Measurements from ENCODE around the gene EIF2S2.

The EIF2S2 gene

DNA sequence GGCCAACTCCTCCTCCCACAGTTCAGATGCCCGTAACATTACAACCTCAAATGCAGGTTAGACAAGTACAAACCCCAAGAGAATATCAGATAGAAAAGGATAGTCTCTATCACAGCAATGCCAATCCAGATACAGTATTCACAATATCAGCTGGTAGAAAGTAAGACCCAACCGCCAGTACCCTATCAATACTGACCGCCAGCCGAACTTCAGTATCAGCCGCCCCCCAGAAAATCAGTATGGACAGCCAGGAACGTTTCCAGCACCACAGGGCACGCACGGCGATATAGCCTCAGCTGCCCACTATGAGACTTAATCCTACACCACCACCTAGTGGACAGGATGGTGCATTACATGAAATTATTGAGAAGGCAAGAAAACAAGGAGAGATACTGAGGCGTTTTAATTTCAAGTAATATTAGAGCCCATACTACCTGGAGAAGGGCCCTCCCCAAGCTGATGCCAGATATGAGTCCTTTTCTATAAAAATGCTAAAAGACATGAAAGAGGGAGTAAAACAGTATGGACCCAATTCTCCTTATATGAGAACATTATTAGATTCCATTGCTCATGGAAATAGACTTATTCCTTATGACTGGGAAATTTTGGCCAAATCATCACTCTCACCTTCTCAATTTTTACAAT, 17.6 kb upstream of the EIF2S2 start:
- TF ChIP-seq, protein P1, sequence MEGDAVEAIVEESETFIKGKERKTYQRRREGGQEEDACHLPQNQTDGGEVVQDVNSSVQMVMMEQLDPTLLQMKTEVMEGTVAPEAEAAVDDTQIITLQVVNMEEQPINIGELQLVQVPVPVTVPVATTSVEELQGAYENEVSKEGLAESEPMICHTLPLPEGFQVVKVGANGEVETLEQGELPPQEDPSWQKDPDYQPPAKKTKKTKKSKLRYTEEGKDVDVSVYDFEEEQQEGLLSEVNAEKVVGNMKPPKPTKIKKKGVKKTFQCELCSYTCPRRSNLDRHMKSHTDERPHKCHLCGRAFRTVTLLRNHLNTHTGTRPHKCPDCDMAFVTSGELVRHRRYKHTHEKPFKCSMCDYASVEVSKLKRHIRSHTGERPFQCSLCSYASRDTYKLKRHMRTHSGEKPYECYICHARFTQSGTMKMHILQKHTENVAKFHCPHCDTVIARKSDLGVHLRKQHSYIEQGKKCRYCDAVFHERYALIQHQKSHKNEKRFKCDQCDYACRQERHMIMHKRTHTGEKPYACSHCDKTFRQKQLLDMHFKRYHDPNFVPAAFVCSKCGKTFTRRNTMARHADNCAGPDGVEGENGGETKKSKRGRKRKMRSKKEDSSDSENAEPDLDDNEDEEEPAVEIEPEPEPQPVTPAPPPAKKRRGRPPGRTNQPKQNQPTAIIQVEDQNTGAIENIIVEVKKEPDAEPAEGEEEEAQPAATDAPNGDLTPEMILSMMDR (IDR thresholded peaks at IDR 0.05; ENCODE audit: unreplicated experiment in 3 of 3): peak; percentile 79 to 90 (median 82)
- Mint-ChIP-seq H3K4me1 (peaks cover 22% of the 10 kb centered on the region), H3K9me3 (peaks cover 5% of the 10 kb centered on the region), H3K36me3 (ENCODE audit: low read depth) (no peaks in the 10 kb centered on the region), H3K4me3 (peak overlapping the region; percentile 7 to 47 (median 20)), H3K27me3 (ENCODE audit: low read depth) (peaks cover 5% of the 10 kb centered on the region), H3K27ac (no peak overlapping the region)

DNA sequence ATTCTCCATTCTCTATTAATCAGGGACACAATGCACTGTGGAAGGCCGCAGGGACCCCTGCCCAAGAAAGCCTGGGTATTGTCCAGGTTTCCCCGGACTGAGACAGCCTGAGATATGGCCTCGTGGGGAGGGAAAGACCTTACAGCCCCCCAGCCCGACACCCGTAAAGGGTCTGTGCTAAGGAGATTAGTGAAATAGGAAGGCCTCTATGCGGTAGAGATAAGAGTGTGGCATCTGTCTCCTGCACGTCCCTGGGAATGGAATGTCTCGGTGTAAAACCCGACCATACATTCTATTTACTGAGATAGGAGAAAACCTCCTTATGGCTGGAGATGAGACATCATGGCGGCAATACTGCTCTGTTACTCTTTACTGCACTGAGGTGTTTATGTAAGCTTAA, 15.7 kb upstream of the EIF2S2 start:
- Mint-ChIP-seq H3K4me1 (peaks cover 17% of the 10 kb centered on the region), H3K4me3 (no peak overlapping the region), H3K36me3 (ENCODE audit: low read depth) (no peaks in the 10 kb centered on the region), H3K27me3 (ENCODE audit: low read depth) (peaks cover 5% of the 10 kb centered on the region), H3K27ac (no peak overlapping the region), H3K9me3 (peaks cover 5% of the 10 kb centered on the region)
- TF ChIP-seq, protein P1 (IDR thresholded peaks at IDR 0.05; ENCODE audit: unreplicated experiment in 3 of 3): no peak

DNA sequence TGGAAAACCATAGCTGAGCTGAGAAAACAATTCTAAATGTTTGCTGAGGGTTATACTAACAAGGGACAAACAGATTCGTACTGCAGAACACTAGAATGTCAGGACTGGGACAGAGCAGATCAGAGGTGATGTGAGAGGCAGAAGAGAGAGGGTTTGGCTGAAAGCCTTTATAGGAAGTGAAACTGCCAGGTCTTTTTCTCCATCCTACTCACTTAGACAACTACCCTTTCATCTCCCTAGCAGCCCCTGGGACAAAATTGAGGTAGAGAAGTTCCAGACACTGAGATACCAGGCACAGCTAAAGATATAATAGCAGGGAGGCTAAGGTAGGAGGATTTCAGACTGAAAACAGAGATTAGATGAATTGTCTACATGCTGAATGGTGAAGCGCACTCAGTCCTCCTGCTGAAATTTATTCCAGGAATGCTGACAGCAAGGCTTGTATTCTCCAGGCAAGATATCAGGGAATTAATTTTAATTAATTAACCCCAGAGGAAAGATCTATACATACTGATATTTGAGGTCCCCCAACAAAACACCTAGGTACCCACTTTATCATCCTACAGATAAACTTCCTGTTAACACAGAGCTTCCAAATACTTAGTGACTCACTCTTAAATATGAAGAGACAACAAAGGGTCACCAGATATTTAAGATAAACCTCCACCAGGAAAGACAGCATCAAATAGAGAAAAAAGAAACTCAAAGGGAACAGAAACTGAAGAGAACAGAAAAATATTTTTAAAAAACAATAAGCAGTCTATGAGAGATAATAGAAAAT, 12.6 kb upstream of the EIF2S2 start:
- Mint-ChIP-seq H3K27ac (no peak overlapping the region), H3K9me3 (no peaks in the 10 kb centered on the region), H3K36me3 (ENCODE audit: low read depth) (no peaks in the 10 kb centered on the region), H3K4me1 (peaks cover 8% of the 10 kb centered on the region), H3K4me3 (no peak overlapping the region), H3K27me3 (ENCODE audit: low read depth) (peaks cover 5% of the 10 kb centered on the region)
- TF ChIP-seq, protein P1 (IDR thresholded peaks at IDR 0.05; ENCODE audit: unreplicated experiment in 3 of 3): no peak

DNA sequence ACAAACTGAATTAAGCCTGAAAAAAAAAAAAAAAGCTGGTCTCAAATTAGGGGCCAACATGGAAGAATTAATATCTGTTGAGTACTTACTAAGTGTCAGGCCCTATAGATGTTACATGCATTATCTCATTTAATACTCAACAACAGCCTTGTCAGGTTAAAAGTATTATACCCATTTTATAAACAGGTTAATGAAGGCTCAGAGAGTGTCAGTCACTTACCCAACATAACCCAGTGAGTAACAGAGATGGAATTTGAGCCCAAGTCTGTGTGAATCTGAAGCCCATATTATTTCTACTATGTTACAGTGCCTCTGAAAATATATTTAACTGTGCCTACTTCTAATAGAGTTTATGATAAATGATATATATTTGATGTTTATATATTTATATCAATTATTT, 11.3 kb upstream of the EIF2S2 start:
- Mint-ChIP-seq H3K4me1 (no peaks in the 10 kb centered on the region), H3K4me3 (no peak overlapping the region), H3K27me3 (ENCODE audit: low read depth) (peaks cover 12% of the 10 kb centered on the region), H3K27ac (no peak overlapping the region), H3K9me3 (no peaks in the 10 kb centered on the region), H3K36me3 (ENCODE audit: low read depth) (no peaks in the 10 kb centered on the region)
- TF ChIP-seq, protein P1 (IDR thresholded peaks at IDR 0.05; ENCODE audit: unreplicated experiment in 3 of 3): no peak

DNA sequence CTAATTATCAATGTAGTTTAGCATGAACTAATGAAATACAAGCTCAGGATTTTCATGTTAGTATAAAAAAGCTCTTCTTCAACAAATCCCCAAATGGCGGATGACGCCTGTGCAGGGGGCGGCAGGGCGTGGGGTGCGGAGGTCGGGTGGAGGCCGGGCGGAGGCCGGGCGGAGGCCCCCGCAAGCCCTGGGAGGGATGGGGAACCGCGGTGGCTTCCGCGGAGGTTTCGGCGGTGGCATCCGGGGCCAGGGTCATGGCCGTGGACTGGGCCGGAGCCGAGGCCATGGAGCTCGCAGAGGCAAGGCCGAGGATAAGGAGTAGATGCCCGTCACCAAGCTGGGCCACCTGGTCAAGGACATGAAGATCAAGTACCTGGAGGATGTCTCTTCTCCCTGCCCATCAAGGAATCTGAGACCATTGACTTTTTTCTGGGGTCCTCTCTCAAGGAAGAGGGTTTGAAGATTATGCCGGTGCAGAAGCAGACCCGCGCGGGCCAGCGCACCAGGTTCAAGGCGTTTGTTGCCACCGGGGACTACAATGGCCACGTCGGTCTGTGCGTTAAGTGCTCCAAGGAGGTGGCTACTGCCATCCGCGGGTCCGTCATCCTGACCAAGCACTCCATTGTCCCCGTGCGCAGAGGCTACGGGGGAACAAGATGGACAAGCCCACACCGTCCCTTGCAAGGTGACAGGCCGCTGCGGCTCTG, 10.4 kb upstream of the EIF2S2 start:
- no peak overlapping the region for H3K4me3 Mint-ChIP-seq
- H3K27ac Mint-ChIP-seq: no peak overlapping the region
- no peaks in the 10 kb centered on the region for H3K36me3 Mint-ChIP-seq (ENCODE audit: low read depth)
- no peaks in the 10 kb centered on the region for H3K9me3 Mint-ChIP-seq
- TF ChIP-seq, protein P1 (IDR thresholded peaks at IDR 0.05; ENCODE audit: unreplicated experiment in 3 of 3): no peak
- peaks cover 12% of the 10 kb centered on the region for H3K27me3 Mint-ChIP-seq (ENCODE audit: low read depth)
- H3K4me1 Mint-ChIP-seq: no peaks in the 10 kb centered on the region

All from nephron (organoid).